Stimulated activated CD8-positive, alpha-beta memory T cell treated with anti-CD3 and anti-CD28 coated beads, Interleukin-7, amount 100 ng/mL, for 4 hours (primary cell): ENCODE measurements around the gene IYD.

ENCODE experiments used
- DNase-seq, 2 donors: peaks; one replicate each; pipeline ENCODE4 v3.0.0-alpha.2; 2020; ENCODE audit warnings: low read depth in 2 of 2

The IYD gene

DNA sequence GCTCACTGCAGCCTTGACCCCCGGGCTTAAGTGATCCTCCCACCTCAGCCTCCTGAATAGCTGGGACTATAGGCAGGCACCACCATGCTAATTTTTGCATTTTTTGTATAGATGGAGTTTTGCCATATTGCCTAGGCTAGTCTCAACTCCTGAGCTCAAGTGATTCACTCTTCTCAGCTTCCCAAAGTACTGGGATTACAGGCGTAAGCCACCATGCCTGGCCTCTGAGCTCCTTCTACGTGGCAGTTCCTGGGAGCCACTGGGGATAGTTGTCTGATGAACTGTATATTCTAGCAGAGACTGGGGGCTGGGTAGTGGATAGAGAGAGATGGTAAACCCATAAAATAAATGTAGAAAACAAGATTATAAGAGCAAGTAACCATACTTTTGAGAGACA, 26.1 kb downstream of the IYD start:
- no peak for DNase-seq

GRCh38 chr6:150395388-150396009, 26.7 kb downstream of the IYD start:
- no peak for DNase-seq

- DNase-seq, result no peak
These were observed 34.8 kb downstream of the IYD start for GRCh38 chr6:150403458-150404246.

- no peak for DNase-seq
These were observed 38.1 kb downstream of the IYD start for GRCh38 chr6:150406948-150407347.

DNA sequence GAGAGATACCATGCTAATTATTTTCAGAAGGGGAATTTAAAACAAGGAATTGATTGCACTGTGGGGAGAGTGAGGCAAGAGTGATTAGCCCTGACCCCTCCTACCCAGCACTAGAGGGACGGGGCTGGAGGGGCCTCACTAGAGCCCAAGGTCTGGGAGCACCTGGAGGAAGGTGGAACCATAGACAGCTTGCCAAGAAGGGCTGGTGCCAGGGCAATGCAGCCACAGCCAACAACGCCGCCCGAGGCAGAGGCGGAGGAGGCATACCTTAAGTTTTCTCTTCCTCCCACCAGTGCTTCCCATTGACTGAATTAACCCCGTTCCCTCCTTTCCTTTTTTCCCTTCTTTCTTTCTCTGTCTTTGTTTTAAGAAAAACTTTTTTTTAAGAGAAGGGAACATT, 40.0 kb downstream of the IYD start:
- DNase-seq, result no peak

- no peak for DNase-seq
These were observed 40.8 kb downstream of the IYD start for GRCh38 chr6:150409576-150410066.

GRCh38 chr6:150410399-150410798, 41.6 kb downstream of the IYD start:
- DNase-seq, result no peak

GRCh38 chr6:150410906-150411305, 42.1 kb downstream of the IYD start:
- no peak for DNase-seq

GRCh38 chr6:150412221-150412620, 43.4 kb downstream of the IYD start:
- no peak for DNase-seq

GRCh38 chr6:150413198-150413597, 44.4 kb downstream of the IYD start:
- DNase-seq, result no peak

DNA sequence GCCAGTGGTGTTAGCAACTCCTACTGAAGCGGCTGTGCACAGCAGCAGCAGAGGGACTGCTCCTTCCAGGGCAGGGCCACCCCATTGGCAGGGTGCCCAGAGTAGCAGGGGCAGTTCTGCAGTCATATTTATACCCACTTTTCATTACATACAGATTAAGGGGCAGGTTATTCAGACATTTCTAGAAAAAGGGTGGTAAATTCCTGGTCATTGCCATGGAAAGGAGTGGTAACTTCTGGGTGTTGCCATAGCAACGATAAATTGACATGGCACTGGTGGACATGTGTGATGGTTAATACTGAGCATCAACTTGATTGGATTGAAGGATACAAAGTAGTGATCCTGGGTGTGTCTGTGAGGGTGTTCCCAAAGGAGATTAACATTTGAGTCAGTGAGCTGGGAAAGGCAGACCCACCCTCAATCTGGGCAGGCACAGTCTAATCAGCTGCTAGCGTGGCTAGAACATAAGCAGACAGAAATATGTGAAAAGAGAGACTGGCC, 45.0 kb downstream of the IYD start:
- DNase-seq, result no peak

- DNase-seq, result no peak
These were observed 47.3 kb downstream of the IYD start for GRCh38 chr6:150416128-150416527.

GRCh38 chr6:150417250-150417649, 48.4 kb downstream of the IYD start:
- no peak for DNase-seq

GRCh38 chr6:150417899-150418826, 49.4 kb downstream of the IYD start:
- DNase-seq, result no peak

DNA sequence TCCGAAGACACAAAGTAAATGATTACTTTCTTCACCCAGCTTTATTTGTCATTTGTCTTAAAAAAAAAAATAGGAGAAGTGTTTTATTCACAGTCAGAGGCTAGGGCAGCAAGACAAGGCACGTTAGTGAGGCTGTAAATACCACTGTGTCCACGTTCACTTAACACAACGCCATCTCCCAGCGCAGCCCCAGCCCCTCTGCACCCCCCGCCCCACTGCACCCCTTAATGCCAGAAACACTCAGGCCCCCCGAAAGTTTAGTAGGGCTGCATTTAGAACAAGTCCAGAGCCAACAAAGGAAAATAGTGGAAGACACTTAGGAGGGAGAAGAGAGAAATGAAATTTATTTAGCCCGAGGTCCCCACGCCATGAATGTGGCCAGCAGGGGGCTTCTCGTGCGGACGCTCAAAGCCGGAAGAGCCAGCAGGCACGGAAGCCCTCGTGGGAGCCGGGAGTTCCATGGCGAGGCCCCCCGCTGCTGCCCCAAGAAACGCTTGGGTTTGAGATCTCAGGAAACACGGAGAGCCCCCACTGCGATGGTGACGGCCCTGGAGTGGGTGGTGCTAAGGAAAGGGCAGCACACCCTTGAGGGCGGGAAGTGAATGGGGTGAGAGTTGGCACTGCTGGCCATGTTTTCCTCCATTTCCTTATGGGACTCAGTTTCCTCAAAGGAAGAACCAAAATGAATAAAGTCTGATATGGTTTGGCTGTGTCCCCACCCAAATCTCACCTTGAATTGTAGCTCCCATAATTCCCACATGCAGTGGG, 50.2 kb downstream of the IYD start:
- peak in 1 of 2 donors; percentile 31 for DNase-seq

GRCh38 chr6:150420428-150420827, 51.6 kb downstream of the IYD start:
- no peak for DNase-seq

GRCh38 chr6:150420926-150421325, 52.1 kb downstream of the IYD start:
- DNase-seq, result no peak

DNA sequence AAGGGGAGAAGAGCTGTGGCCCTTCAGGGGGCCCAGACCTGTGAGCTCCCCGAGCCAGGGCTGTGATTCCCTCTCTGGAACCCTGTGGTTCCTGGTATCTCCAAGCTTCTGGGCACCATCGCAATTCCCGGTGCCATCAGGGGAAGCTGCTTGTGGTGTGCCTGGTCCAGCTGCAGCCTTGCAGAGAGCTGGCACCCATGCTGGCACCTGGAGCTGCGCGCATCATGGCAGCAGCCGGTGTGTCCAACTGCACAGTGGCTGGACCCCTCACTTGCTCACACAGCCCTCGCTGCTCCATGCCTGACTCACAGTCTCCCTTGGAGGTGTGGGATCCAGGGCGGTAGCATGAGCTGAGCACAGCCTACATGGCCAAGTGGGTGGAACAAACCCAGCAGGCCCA, 56.7 kb downstream of the IYD start:
- DNase-seq, result no peak

- DNase-seq, result no peak
These were observed 57.4 kb downstream of the IYD start for GRCh38 chr6:150426198-150426597.

DNA sequence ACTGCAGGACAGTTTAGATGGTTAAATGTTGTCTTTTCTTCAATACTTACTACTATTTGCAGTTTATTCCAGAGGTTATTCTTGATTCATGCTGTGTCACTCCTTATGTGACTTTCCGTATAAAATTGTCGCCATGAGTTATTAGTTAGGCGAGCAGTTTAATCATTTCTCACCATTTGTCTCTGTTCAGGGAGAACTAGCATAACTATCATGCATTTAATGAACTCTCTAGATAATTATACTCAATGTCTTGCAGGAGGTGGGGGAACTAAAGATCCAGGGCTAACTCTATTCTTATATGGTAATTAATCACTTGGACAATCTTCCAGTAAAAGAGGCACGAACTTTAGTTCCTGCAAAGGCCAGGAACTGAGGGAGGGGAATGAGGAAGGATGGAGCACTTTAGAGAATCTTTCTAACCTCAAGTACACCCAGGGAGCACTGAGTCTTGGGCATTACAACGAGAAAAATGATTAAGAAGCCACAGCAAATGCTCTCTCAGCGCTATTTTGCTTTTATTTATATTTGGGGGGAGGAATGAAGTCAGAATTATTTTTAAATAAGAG, 58.3 kb downstream of the IYD start:
- DNase-seq, result no peak

- no peak for DNase-seq
These were observed 59.0 kb downstream of the IYD start for GRCh38 chr6:150427843-150428242.
